ENCODE results near the gene KLHL5.

DNA sequence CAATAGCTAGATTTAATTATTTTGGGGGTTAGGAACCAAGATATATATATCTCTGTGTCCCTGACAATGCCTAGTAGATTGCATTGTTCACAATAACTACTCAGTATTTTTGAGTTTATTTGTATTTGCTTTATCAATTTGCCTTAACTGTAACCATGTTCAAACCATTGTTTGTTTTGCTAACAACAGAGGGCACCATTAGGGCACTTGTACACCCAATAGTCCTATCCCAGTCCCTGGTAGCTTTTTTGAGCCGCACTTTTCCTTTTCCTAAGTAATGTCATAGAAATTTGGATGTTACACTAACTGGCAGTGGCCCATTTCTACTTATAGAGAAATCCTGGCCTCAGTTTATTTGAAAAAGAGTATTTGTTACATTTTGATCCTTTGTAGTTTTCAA, 575 bp upstream of the KLHL5 start:
- TF ChIP-seq, protein P1, sequence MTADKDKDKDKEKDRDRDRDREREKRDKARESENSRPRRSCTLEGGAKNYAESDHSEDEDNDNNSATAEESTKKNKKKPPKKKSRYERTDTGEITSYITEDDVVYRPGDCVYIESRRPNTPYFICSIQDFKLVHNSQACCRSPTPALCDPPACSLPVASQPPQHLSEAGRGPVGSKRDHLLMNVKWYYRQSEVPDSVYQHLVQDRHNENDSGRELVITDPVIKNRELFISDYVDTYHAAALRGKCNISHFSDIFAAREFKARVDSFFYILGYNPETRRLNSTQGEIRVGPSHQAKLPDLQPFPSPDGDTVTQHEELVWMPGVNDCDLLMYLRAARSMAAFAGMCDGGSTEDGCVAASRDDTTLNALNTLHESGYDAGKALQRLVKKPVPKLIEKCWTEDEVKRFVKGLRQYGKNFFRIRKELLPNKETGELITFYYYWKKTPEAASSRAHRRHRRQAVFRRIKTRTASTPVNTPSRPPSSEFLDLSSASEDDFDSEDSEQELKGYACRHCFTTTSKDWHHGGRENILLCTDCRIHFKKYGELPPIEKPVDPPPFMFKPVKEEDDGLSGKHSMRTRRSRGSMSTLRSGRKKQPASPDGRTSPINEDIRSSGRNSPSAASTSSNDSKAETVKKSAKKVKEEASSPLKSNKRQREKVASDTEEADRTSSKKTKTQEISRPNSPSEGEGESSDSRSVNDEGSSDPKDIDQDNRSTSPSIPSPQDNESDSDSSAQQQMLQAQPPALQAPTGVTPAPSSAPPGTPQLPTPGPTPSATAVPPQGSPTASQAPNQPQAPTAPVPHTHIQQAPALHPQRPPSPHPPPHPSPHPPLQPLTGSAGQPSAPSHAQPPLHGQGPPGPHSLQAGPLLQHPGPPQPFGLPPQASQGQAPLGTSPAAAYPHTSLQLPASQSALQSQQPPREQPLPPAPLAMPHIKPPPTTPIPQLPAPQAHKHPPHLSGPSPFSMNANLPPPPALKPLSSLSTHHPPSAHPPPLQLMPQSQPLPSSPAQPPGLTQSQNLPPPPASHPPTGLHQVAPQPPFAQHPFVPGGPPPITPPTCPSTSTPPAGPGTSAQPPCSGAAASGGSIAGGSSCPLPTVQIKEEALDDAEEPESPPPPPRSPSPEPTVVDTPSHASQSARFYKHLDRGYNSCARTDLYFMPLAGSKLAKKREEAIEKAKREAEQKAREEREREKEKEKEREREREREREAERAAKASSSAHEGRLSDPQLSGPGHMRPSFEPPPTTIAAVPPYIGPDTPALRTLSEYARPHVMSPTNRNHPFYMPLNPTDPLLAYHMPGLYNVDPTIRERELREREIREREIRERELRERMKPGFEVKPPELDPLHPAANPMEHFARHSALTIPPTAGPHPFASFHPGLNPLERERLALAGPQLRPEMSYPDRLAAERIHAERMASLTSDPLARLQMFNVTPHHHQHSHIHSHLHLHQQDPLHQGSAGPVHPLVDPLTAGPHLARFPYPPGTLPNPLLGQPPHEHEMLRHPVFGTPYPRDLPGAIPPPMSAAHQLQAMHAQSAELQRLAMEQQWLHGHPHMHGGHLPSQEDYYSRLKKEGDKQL (CRISPR knock-in tag; IDR thresholded peaks at IDR 0.05; ENCODE audit: borderline replicate concordance) = no peak
- TF ChIP-seq ATF2 (CRISPR knock-in tag; IDR thresholded peaks at IDR 0.05) (no peak), ZNF644 (tag; IDR thresholded peaks at IDR 0.05; ENCODE audit: low read depth) (no peak)
